Measurements from ENCODE around the gene SNAP91. TPM values are rescaled to one million over a fixed set of nuclear protein-coding genes. Genes with fewer than 3 reads are reported as not detected.
A peak's percentile ranks its signal among the peaks of the same experiment; 100 is the strongest.

Gene SNAP91
- total RNA-seq, 1 donor from 2014 or later = 0.40 TPM

DNA sequence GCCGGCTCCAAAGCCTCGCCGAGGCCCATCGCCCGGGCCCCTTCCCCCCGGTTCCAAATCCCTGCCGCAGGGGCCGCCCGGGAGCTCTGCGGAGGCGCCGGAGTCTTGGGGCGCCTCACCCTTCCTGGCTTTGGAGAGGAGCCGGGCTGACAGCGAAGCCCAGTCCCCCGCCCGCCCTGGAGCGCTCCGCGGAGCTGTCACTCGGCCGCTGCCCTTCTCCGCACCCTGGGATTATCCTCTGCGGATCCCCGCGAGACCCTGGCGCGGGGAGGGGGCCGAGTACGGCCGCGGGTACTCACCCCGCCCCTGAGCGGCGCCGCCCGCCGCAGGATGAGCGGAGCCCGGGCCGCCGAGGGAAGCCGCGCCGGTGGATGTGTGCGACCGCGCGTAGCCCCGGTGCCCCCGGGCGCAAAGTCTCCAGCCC is 343 bp downstream of the SNAP91 start:
- Mint-ChIP-seq H3K4me1 (peaks cover 8% of the 10 kb centered on the region), H3K4me3 (peak overlapping the region; percentile 67), H3K36me3 (no peaks in the 10 kb centered on the region), H3K27me3 (ENCODE audit: low read depth) (peaks cover 78% of the 10 kb centered on the region), H3K27ac (no peak overlapping the region), H3K9me3 (peaks cover 19% of the 10 kb centered on the region)
- TF ChIP-seq CTCF (IDR thresholded peaks at IDR 0.05; ENCODE audit: unreplicated experiment) = no peak
- peak; percentile 20 to 50 for DNase-seq (ENCODE audit: low spot score in 2 of 2, unreplicated experiment in 2 of 2)

- H3K36me3 Mint-ChIP-seq = no peaks in the 10 kb centered on the region
- no peak overlapping the region for H3K27ac Mint-ChIP-seq
- H3K27me3 Mint-ChIP-seq (ENCODE audit: low read depth) = peaks cover 78% of the 10 kb centered on the region
- peak in 1 of 2 experiments; percentile 46 for DNase-seq (ENCODE audit: low spot score in 2 of 2, unreplicated experiment in 2 of 2)
- TF ChIP-seq CTCF (IDR thresholded peaks at IDR 0.05; ENCODE audit: unreplicated experiment) = no peak
- peak overlapping the region; percentile 67 for H3K4me3 Mint-ChIP-seq
- peaks cover 19% of the 10 kb centered on the region for H3K9me3 Mint-ChIP-seq
- H3K4me1 Mint-ChIP-seq = peaks cover 8% of the 10 kb centered on the region
Observed at GRCh38 chr6:83707829-83708545, 914 bp downstream of the SNAP91 start.

DNA sequence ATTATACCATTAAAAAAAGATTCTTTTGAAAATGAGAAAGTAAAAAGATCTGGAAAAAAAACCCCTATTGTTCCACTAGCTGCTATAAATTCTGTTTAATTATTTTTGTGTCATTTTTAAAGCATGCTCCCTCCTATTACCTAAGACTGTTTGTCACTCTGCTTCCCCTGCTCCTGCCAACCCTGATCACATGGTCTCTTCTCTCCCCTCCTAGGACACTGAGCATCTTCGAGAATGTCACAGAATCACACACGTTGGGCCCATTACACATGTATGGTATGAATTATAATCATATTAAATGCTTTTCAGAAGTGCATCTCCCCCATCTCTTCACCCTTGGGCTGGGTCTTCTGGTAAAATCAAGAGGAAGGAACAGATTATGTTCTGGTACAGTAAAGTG is 6.2 kb downstream of the SNAP91 start:
- DNase-seq (ENCODE audit: low spot score in 2 of 2, unreplicated experiment in 2 of 2) = no peak
- Mint-ChIP-seq H3K9me3 (no peaks in the 10 kb centered on the region), H3K36me3 (no peaks in the 10 kb centered on the region), H3K4me3 (no peak overlapping the region), H3K4me1 (peaks cover under 1% of the 10 kb centered on the region), H3K27ac (no peak overlapping the region), H3K27me3 (ENCODE audit: low read depth) (peaks cover 82% of the 10 kb centered on the region)
- no peak for TF ChIP-seq CTCF (IDR thresholded peaks at IDR 0.05; ENCODE audit: unreplicated experiment)

DNA sequence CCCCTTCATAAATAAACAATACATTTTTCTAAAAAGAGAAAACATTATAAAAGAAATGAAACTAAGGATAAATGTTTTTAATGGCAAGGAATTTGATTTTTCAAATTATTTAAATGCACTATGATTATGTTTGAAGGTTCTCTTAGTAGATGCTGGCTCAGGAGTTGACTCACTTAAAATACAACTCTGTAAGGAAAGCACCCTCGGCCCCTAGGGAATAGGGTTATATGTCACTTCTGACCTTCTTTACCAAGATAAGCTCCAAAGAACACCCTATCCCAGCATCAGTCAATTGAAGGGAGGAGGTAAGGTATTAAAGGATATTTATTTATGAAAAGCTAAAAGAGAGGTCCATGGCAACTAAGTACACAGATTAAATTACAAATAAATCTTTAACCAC is 6.8 kb downstream of the SNAP91 start:
- no peaks in the 10 kb centered on the region for H3K4me1 Mint-ChIP-seq
- no peak overlapping the region for H3K4me3 Mint-ChIP-seq
- H3K27ac Mint-ChIP-seq = no peak overlapping the region
- DNase-seq (ENCODE audit: low spot score in 2 of 2, unreplicated experiment in 2 of 2) = no peak
- H3K27me3 Mint-ChIP-seq (ENCODE audit: low read depth) = peaks cover 75% of the 10 kb centered on the region
- H3K36me3 Mint-ChIP-seq = no peaks in the 10 kb centered on the region
- no peak for TF ChIP-seq CTCF (IDR thresholded peaks at IDR 0.05; ENCODE audit: unreplicated experiment)
- H3K9me3 Mint-ChIP-seq = no peaks in the 10 kb centered on the region

DNA sequence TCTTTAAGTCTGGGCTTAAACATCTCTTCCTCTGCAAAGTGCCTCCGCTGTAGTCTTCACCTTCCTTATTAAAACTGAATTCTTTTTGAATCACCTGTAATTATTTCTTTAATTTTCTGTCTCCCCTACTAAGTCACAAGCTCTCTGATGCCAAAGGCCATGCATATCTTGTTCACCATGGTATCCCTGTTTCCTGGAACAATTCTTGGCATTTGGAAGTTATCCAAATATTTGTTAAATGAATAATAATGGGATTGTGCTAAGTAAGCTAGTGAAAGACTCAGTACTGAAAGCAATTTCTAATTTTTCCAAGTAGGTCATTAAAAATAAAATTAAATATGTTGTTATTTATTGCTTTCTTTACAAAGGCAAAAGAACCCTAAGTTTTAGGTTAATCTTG is 12.2 kb downstream of the SNAP91 start:
- H3K4me1 Mint-ChIP-seq = no peaks in the 10 kb centered on the region
- no peak for TF ChIP-seq CTCF (IDR thresholded peaks at IDR 0.05; ENCODE audit: unreplicated experiment)
- no peaks in the 10 kb centered on the region for H3K36me3 Mint-ChIP-seq
- peaks cover 3% of the 10 kb centered on the region for H3K9me3 Mint-ChIP-seq
- H3K27ac Mint-ChIP-seq = no peak overlapping the region
- H3K27me3 Mint-ChIP-seq (ENCODE audit: low read depth) = peaks cover 31% of the 10 kb centered on the region
- no peak overlapping the region for H3K4me3 Mint-ChIP-seq
- DNase-seq (ENCODE audit: low spot score in 2 of 2, unreplicated experiment in 2 of 2) = no peak
